Measurements from ENCODE around the gene SRC.

The SRC gene

GRCh38 chr20:37385176-37385575 lies 39.2 kb downstream of the SRC start:
- DNase-seq, result no peak

GRCh38 chr20:37385659-37386504 lies 39.9 kb downstream of the SRC start:
- no peak for DNase-seq

- DNase-seq, result no peak
Observed at GRCh38 chr20:37386505-37387251, 40.7 kb downstream of the SRC start.

GRCh38 chr20:37387519-37388269 lies 41.8 kb downstream of the SRC start:
- DNase-seq, result no peak

GRCh38 chr20:37388831-37389230 lies 42.9 kb downstream of the SRC start:
- no peak for DNase-seq

- no peak for DNase-seq
Observed at GRCh38 chr20:37389241-37389747, 43.4 kb downstream of the SRC start.

- no peak for DNase-seq
Observed at GRCh38 chr20:37389844-37390275, 43.9 kb downstream of the SRC start.

- DNase-seq, result no peak
Observed at GRCh38 chr20:37390503-37390890, 44.6 kb downstream of the SRC start.

GRCh38 chr20:37390891-37391525 lies 45.1 kb downstream of the SRC start:
- no peak for DNase-seq

GRCh38 chr20:37392441-37393195 lies 46.7 kb downstream of the SRC start:
- no peak for DNase-seq

- no peak for DNase-seq
Observed at GRCh38 chr20:37393196-37393862, 47.4 kb downstream of the SRC start.

GRCh38 chr20:37393863-37394542 lies 48.1 kb downstream of the SRC start:
- DNase-seq, result no peak

GRCh38 chr20:37394543-37395409 lies 48.8 kb downstream of the SRC start:
- no peak for DNase-seq

- no peak for DNase-seq
Observed at GRCh38 chr20:37395410-37395797, 49.5 kb downstream of the SRC start.

GRCh38 chr20:37395921-37396415 lies 50.0 kb downstream of the SRC start:
- no peak for DNase-seq

- DNase-seq, result no peak
Observed at GRCh38 chr20:37396416-37397075, 50.6 kb downstream of the SRC start.

- no peak for DNase-seq
Observed at GRCh38 chr20:37397076-37397953, 51.4 kb downstream of the SRC start.
